GM19328 (cell line): Measurements from ENCODE around the gene YEATS4.

ENCODE experiments used
- ATAC-seq: cut with Tn5 transposase; IDR thresholded peaks from one replicate; pipeline ENCODE4 v1.9.1; 2021; ENCODE audit warnings: mild to moderate bottlenecking, moderate library complexity; ENCODE audit not compliant: unreplicated experiment

YEATS4 gene

GRCh38 chr12:69341328-69341727 is 18.2 kb upstream of the YEATS4 start:
- ATAC-seq = no peak

GRCh38 chr12:69342421-69342820 is 17.1 kb upstream of the YEATS4 start:
- no peak for ATAC-seq

GRCh38 chr12:69343357-69343756 is 16.2 kb upstream of the YEATS4 start:
- ATAC-seq = no peak

- no peak for ATAC-seq
Measured at GRCh38 chr12:69343885-69344612, 15.5 kb upstream of the YEATS4 start.

GRCh38 chr12:69345077-69345476 is 14.5 kb upstream of the YEATS4 start:
- ATAC-seq = no peak

GRCh38 chr12:69345742-69346141 is 13.8 kb upstream of the YEATS4 start:
- no peak for ATAC-seq

- ATAC-seq = no peak
Measured at GRCh38 chr12:69348162-69348938, 11.2 kb upstream of the YEATS4 start, which contains the start of gene LYZ. TSS of gene LYZ (plus strand) at chr12:69348381. CDS start at chr12:69348409, 28 bp downstream.

GRCh38 chr12:69350002-69350626 is 9.4 kb upstream of the YEATS4 start:
- ATAC-seq = no peak

- no peak for ATAC-seq
Measured at GRCh38 chr12:69350777-69351176, 8.8 kb upstream of the YEATS4 start.

- no peak for ATAC-seq
Measured at GRCh38 chr12:69351462-69352236, 7.9 kb upstream of the YEATS4 start.

- no peak for ATAC-seq
Measured at GRCh38 chr12:69352904-69353303, 6.6 kb upstream of the YEATS4 start.

GRCh38 chr12:69354172-69354555 is 5.4 kb upstream of the YEATS4 start:
- no peak for ATAC-seq

GRCh38 chr12:69354556-69355187 is 4.9 kb upstream of the YEATS4 start:
- no peak for ATAC-seq

GRCh38 chr12:69355363-69356028 is 4.0 kb upstream of the YEATS4 start:
- ATAC-seq = no peak

GRCh38 chr12:69360348-69360672 is 767 bp downstream of the YEATS4 start:
- ATAC-seq = no peak

- ATAC-seq = no peak
Measured at GRCh38 chr12:69366796-69367195, 7.3 kb downstream of the YEATS4 start.

- no peak for ATAC-seq
Measured at GRCh38 chr12:69368171-69368570, 8.6 kb downstream of the YEATS4 start.

- ATAC-seq = no peak
Measured at GRCh38 chr12:69383074-69383473, 23.5 kb downstream of the YEATS4 start.

- no peak for ATAC-seq
Measured at GRCh38 chr12:69385038-69385437, 25.5 kb downstream of the YEATS4 start.

- ATAC-seq = no peak
Measured at GRCh38 chr12:69386921-69387320, 27.4 kb downstream of the YEATS4 start.
